K562 treated with DMSO at 1 percent for 4 hours (cell line): ENCODE results near the gene CCNO. TPM values are rescaled to one million over a fixed set of nuclear protein-coding genes. Genes with fewer than 3 reads are reported as not detected.

Experiments
- total RNA-seq: library from RNA; unstranded; fragments of 300-600 nt; gene quantifications from 2 replicates; pipeline ENCODE4 v1.2.3, GENCODE V29; 2022; ENCODE audit not compliant: insufficient read depth

The CCNO gene, protein sequence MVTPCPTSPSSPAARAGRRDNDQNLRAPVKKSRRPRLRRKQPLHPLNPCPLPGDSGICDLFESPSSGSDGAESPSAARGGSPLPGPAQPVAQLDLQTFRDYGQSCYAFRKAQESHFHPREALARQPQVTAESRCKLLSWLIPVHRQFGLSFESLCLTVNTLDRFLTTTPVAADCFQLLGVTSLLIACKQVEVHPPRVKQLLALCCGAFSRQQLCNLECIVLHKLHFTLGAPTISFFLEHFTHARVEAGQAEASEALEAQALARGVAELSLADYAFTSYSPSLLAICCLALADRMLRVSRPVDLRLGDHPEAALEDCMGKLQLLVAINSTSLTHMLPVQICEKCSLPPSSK
- total RNA-seq = 1.8 and 2.1 TPM in 2 replicates

GRCh38 chr5:55232985-55233928 is at the start of gene CCNO:
TSS of gene CCNO (minus strand) at chr5:55233608. CDS start at chr5:55233523, 85 bp downstream.

GRCh38 chr5:55226934-55227663 is 6.3 kb downstream of the CCNO start, which contains the start of gene MCIDAS:
TSS of gene MCIDAS (minus strand) at chr5:55227315. CDS start at chr5:55227138, 177 bp downstream.

Other genes starting within 250 kb of the CCNO start
- not detected in 2 replicates for gene ESM1, start 248.0 kb downstream of the CCNO start, total RNA-seq
- not detected in 2 replicates for gene GZMK, start 209.4 kb downstream of the CCNO start, total RNA-seq
- not detected in 2 replicates for gene GZMA, start 131.0 kb downstream of the CCNO start, total RNA-seq
- gene GPX8, start 73.4 kb downstream of the CCNO start, total RNA-seq = 1.9 and 3.9 TPM in 2 replicates
- not detected in 2 replicates for gene CDC20B, start 60.4 kb downstream of the CCNO start, total RNA-seq
- gene MCIDAS, start 6.3 kb downstream of the CCNO start, total RNA-seq = 0.38 TPM in 1 of 2 replicates, not detected in the other
- 13.4 and 17.0 TPM in 2 replicates for gene DHX29, start 74.1 kb upstream of the CCNO start, total RNA-seq
- 35.1 and 36.6 TPM in 2 replicates for gene MTREX, start 74.4 kb upstream of the CCNO start, total RNA-seq